Effector memory CD4-positive, alpha-beta T cell (primary cell): ENCODE data around the gene PLEKHA5.
"Not testable (repeated sequence)": the region's sequence is repeated elsewhere in the genome, so short reads cannot be mapped to it uniquely, and the experiment has no call there.

Experiments used
- DNase-seq, 3 donors: peaks; one replicate each; pipeline ENCODE4 v3.0.0-alpha.2; 2020
- H3K27ac ChIP-seq: 2 replicates; pipeline ENCODE4 v1.7.0; 2013; ENCODE audit warnings: mild to moderate bottlenecking, low read length, moderate library complexity; ENCODE audit not compliant: insufficient read depth, poor library complexity, severe bottlenecking
- H3K27me3 ChIP-seq: replicated peaks from 2 replicates; pipeline ENCODE4 v1.7.0; 2013; ENCODE audit warnings: mild to moderate bottlenecking, low read length; ENCODE audit not compliant: insufficient read depth, control insufficient read depth, poor library complexity, severe bottlenecking
- H3K36me3 ChIP-seq: 2 replicates; pipeline ENCODE4 v1.7.0; 2013; ENCODE audit warnings: mild to moderate bottlenecking, low read length, moderate library complexity; ENCODE audit not compliant: control insufficient read depth, insufficient read depth
- H3K4me1 ChIP-seq: 2 replicates; pipeline ENCODE4 v1.7.0; 2013; ENCODE audit warnings: low read length, mild to moderate bottlenecking; ENCODE audit not compliant: control insufficient read depth, insufficient read depth, poor library complexity, severe bottlenecking
- H3K4me3 ChIP-seq: 2 replicates; pipeline ENCODE4 v1.7.0; 2013; ENCODE audit warnings: low read length, low read depth, mild to moderate bottlenecking; ENCODE audit not compliant: insufficient read depth, poor library complexity, severe bottlenecking
- H3K9me3 ChIP-seq: 2 replicates; pipeline ENCODE4 v1.7.0; 2013; ENCODE audit warnings: mild to moderate bottlenecking, low read length, moderate library complexity; ENCODE audit not compliant: control insufficient read depth

PLEKHA5 gene

DNA sequence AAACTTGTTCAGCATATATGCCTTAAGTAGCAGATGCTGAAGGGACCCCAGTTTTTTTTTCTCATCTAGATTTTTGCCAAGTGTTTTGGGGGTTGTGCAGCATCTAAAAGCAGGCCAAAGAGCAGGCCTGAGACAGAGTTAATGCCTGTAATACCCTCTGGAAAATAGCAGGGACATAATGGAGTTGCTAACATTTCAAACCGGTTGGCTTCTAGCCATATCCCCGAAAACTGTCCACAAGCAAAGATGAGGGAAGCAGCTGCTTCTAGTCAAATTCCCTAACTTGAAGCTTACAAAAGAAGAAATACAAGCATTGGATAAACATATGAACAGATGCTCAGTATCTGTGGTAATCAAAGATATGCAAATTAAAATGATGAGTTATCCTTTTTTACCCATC lies 257.6 kb downstream of the PLEKHA5 start:
- Histone ChIP-seq H3K4me1 (no peaks in the 10 kb centered on the region), H3K36me3 (no peaks in the 10 kb centered on the region), H3K4me3 (no peak overlapping the region), H3K27me3 (no peaks in the 10 kb centered on the region), H3K9me3 (no peaks in the 10 kb centered on the region), H3K27ac (no peak overlapping the region)
- no peak for DNase-seq

DNA sequence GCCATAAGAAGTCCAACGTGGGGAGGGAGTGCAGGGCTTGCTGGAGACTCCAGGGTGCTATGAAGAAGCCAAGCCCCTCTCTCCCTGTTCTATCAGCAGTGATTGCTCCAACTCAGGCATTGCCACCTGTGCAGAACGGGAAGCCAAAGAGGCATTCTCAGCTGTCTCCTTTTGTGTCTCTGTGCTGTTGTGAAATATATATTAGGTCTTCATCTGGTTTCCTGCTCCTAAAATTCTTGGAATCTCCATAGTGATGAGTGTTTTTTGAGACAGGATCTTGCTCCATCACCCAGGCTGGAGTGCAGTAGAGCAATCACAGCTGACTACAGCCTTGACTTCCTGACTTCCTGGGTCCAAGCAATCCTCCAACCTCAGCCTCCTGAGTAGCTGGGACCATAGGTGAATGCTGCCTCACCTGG lies 258.6 kb downstream of the PLEKHA5 start:
- Histone ChIP-seq H3K27ac (no peak overlapping the region), H3K4me3 (no peak overlapping the region), H3K27me3 (no peaks in the 10 kb centered on the region), H3K36me3 (no peaks in the 10 kb centered on the region), H3K9me3 (no peaks in the 10 kb centered on the region), H3K4me1 (no peaks in the 10 kb centered on the region)
- DNase-seq: no peak

DNA sequence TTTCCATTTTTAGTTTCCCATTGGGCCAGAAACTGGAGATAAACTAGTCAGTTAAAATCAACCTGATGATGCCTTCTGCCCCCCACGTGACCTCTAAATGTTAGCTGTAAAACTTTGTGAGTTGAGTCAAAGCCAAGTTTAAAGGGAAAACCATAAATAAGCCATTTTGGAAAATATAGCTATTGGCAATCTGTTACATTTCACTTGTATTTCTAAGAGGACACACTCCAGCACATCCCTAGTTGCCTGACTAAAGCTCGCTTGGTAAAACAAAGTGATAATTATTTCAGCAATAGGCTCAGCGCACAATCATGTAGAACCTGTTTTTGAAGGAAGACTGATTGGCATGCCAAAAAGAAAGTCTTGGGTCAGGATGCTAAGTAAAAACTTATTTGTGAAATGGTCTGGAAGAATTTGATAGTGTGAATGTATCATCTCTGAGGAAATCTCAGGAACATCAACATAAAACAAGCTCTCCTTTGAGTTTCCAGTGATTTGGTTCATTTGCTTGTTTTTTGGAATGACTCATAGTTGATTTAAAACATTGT lies 260.6 kb downstream of the PLEKHA5 start:
- no peaks in the 10 kb centered on the region for H3K9me3 ChIP-seq
- no peaks in the 10 kb centered on the region for H3K36me3 ChIP-seq
- no peaks in the 10 kb centered on the region for H3K4me1 ChIP-seq
- H3K27me3 ChIP-seq: no peaks in the 10 kb centered on the region
- no peak overlapping the region for H3K27ac ChIP-seq
- DNase-seq: no peak
- H3K4me3 ChIP-seq: no peak overlapping the region

DNA sequence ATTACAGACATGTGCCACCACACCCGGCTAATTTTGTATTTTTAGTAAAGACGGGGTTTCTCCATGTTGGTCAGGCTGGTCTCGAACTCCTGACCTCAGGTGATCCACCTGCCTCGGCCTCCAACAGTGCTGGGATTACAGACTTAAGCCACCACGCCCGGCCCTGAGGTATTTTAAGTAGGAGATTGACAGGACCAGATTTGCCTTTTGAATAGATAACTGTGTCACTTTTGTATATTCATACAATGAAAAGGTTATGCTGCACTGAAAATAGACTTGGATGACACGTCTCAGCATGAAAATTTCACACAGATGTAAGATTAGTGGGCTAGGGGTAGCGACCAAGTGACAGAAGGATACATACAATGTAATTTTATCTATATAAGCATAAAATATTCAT lies 263.1 kb downstream of the PLEKHA5 start:
- not testable (repeated sequence) for H3K27me3 ChIP-seq, H3K9me3 ChIP-seq, H3K36me3 ChIP-seq, H3K4me1 ChIP-seq, DNase-seq, H3K27ac ChIP-seq, H3K4me3 ChIP-seq

DNA sequence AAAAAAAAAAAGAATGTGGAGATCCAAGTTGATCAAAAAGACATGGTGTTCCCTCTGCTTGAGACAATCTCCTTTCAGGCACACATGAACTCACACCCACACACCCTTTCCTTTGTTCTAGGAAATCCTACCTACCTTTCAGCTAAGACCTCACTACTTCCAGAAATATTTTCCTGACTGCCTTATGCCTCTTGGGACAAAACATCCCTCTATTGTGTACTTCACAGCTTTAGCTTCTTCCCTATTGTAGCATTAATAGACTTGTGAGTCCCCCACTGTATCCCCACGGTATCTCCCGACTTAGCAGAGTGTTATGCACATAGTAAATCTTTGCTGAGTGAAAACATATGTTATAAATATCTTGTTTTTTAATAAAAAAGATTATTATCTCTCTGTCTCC lies 264.9 kb downstream of the PLEKHA5 start:
- Histone ChIP-seq H3K4me1 (no peaks in the 10 kb centered on the region), H3K27me3 (no peaks in the 10 kb centered on the region), H3K27ac (no peak overlapping the region), H3K4me3 (no peak overlapping the region), H3K36me3 (no peaks in the 10 kb centered on the region), H3K9me3 (no peaks in the 10 kb centered on the region)
- DNase-seq: no peak

DNA sequence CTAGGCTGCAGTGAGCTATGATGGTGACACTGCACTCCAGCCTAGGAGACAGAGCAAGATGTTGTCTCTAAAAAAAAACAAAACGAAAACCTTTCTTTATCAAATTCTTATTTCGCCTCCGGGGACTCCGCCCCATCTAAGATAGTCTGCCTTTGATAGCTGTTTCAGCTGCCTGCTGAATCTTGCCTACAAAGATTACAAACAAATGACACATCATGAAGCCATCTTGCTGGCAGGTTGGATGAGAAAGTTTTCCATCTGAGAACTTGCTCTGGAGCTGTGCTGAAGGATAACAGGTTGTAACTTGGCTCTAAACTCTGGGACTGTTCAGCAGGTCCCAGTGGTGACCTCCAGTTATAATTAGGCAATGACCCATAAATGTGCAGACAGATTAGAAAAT lies 268.0 kb downstream of the PLEKHA5 start:
- no peaks in the 10 kb centered on the region for H3K4me1 ChIP-seq
- H3K27ac ChIP-seq: no peak overlapping the region
- no peaks in the 10 kb centered on the region for H3K36me3 ChIP-seq
- no peak for DNase-seq
- no peaks in the 10 kb centered on the region for H3K27me3 ChIP-seq
- H3K4me3 ChIP-seq: no peak overlapping the region
- no peaks in the 10 kb centered on the region for H3K9me3 ChIP-seq

DNA sequence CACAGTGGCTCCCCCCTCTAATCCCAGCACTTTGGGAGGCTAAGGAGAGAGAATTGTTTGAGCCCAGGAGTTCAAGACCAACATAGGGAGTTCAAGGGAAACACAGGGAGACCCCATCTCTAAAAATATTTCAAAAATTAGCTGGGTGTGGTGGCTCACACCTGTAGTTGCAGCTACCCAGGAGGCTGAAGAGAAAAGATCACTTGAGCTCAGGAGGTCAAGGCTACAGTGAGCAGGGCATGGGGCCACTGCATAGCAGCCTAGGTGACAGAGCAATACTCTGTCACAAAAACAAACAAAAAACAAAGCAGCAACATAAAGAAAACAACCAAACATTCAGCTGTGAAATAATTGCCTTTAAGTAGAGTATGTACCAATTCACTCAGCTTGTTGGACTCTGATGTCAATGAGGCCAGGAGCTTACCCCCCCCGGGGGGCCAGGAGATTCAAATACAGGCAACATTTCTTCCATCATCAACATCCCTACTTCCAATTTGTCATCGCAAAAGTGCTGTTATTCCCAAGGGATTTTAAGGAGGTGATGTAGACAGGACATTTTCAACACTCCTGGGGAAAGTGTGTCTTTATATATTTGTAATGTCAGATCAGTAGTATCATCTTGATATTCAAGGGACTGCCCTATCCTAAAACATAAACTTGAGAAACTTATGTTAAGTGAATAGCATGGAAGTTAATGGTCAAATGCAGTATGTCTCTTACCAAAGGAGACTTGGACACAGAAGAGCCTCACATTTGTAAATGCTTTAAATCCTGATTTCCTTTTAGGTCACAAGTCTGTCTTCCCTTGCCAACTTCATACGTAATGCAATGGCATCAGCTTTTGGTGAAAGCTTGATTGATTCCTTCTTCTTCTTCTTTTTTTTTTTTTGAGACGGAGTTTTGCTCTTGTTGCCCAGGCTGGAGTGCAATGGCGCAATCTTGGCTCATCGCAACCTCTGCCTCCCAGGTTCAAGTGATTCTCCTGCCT lies 269.1 kb downstream of the PLEKHA5 start:
- Histone ChIP-seq H3K27me3 (no peaks in the 10 kb centered on the region), H3K27ac (no peak overlapping the region), H3K4me3 (no peak overlapping the region), H3K4me1 (no peaks in the 10 kb centered on the region), H3K9me3 (no peaks in the 10 kb centered on the region), H3K36me3 (no peaks in the 10 kb centered on the region)
- no peak for DNase-seq

DNA sequence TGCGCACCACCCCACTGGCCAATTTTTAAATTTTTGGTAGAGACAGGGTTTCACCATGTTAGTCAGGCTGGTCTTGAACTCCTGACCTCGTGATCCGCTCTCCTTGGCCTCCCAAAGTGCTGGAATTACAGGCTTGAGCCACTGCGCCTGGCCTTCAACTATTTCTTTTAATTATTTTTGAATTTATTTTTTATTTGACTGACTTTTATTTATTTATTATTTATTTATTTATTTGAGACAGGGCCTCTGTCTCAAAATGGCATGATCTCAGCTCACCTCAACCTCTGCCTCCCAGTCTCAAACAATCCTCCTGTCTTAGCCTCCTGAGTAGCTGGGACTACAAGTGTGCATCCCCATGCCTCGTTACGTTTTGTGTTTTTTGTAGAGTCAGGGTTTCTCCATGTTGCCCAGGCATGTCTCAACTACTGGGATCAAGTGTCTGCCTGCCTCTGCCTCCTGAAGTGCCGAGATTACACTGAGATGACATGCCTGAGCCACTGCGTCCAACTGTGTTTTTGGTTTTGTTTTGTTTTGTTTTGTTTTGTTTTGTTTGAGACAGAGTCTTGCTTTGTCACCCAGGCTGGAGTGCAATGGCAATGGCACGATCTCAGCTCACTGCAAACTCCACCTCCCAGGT lies 271.2 kb downstream of the PLEKHA5 start:
- not testable (repeated sequence) for H3K4me3 ChIP-seq, H3K36me3 ChIP-seq, H3K27ac ChIP-seq, H3K9me3 ChIP-seq, H3K27me3 ChIP-seq, DNase-seq, H3K4me1 ChIP-seq

DNA sequence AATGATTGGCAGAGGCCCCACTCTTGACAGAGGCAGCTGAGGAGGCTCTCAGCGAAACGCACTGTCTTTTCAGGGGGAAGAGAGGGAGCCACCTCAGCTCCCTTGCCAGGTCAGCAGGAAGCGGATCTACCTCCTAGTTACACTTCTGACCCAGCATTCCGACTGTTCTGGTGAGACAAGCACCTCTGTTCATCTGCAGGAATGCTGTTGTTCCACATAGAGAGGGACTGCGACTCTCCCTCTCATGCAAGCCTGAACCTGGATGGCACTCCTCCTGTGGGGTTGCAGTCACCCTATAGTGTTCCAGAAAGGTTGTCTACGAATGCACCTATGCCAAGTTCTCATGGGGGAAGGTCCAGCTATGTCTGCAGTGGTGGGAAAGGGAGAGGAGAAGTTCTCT lies 272.7 kb downstream of the PLEKHA5 start:
- Histone ChIP-seq H3K4me1 (peaks cover 7% of the 10 kb centered on the region), H3K27ac (no peak overlapping the region), H3K9me3 (no peaks in the 10 kb centered on the region), H3K27me3 (no peaks in the 10 kb centered on the region), H3K4me3 (no peak overlapping the region), H3K36me3 (no peaks in the 10 kb centered on the region)
- no peak for DNase-seq
